ENCODE results near the gene NUDT2. TPM values are rescaled to one million over a fixed set of nuclear protein-coding genes. Genes with fewer than 3 reads are reported as not detected.

NUDT2 gene
- polyA plus RNA-seq, 1 donor from 2014 or later = 62.6 TPM

DNA sequence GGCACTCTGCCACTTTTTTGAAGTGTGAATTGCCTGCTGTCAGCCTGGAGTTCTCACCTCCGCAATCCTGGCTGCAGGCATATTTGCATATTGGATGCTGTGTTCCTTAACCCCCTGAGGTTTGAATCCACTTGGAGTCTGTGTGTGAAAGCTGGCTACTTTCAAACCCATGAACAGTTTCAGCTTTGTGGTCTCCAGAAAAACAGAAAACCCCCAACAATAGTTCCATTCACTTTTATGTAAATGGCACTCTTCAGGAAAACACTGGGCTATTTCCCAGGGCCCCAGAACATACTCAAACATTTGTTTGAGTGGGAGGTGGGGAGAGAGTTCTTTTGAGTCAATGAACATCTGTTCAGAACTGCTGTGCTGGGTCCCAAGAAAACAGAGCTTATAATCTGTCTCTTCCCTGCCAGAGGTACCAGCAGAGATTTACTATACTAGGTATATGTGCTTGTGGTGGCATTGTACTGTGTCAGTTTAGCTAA, 5.0 kb downstream of the NUDT2 start:
- Histone ChIP-seq H2AFZ (ENCODE audit: low read depth, low read length) (no peak overlapping the region), H3K9ac (ENCODE audit: low read length) (no peak overlapping the region), H3K4me3 (ENCODE audit: low read length) (peak overlapping the region; percentile 18), H3K9me3 (ENCODE audit: low read length) (no peaks in the 10 kb centered on the region), H3F3A (ENCODE audit: insufficient read depth, low read length, poor library complexity, severe bottlenecking) (no peaks in the 10 kb centered on the region), H3K79me2 (replicated peaks; ENCODE audit: insufficient read depth, low read length) (no peaks in the 10 kb centered on the region), H3K27me3 (ENCODE audit: insufficient read depth, low read depth, low read length) (no peaks in the 10 kb centered on the region), H4K20me1 (ENCODE audit: insufficient read depth) (no peaks in the 10 kb centered on the region), H3K36me3 (ENCODE audit: insufficient read depth, low read length) (no peaks in the 10 kb centered on the region), H3K4me2 (ENCODE audit: low read length) (no peak overlapping the region), H3K27ac (ENCODE audit: low read length) (peak overlapping the region; percentile 32), H3K9me2 (ENCODE audit: insufficient read depth, low read length) (no peaks in the 10 kb centered on the region)
- TF ChIP-seq RAD21 (conservative IDR thresholded peaks at IDR 0.05) (no peak), EP300 (conservative IDR thresholded peaks at IDR 0.05; ENCODE audit: poor library complexity, severe bottlenecking) (no peak), POLR2AphosphoS5 (IDR thresholded peaks at IDR 0.05) (no peak), TAF1 (IDR thresholded peaks at IDR 0.05; ENCODE audit: low read depth) (no peak), EZH2 (IDR thresholded peaks at IDR 0.05; ENCODE audit: borderline replicate concordance, insufficient read depth, low read length, poor library complexity, severe bottlenecking) (no peak), REST (IDR thresholded peaks at IDR 0.05; ENCODE audit: borderline replicate concordance) (no peak), MXI1 (conservative IDR thresholded peaks at IDR 0.05; ENCODE audit: poor library complexity, severe bottlenecking) (no peak)

- Histone ChIP-seq H3K27me3 (ENCODE audit: insufficient read depth, low read depth, low read length) (no peaks in the 10 kb centered on the region), H3K9ac (ENCODE audit: low read length) (no peak overlapping the region), H4K20me1 (ENCODE audit: insufficient read depth) (no peaks in the 10 kb centered on the region), H3K9me3 (ENCODE audit: low read length) (no peaks in the 10 kb centered on the region), H3K4me2 (ENCODE audit: low read length) (no peak overlapping the region), H3F3A (ENCODE audit: insufficient read depth, low read length, poor library complexity, severe bottlenecking) (no peaks in the 10 kb centered on the region), H3K36me3 (ENCODE audit: insufficient read depth, low read length) (no peaks in the 10 kb centered on the region), H3K79me2 (replicated peaks; ENCODE audit: insufficient read depth, low read length) (no peaks in the 10 kb centered on the region), H3K9me2 (ENCODE audit: insufficient read depth, low read length) (no peaks in the 10 kb centered on the region), H3K27ac (ENCODE audit: low read length) (peak overlapping the region; percentile 32), H3K4me3 (ENCODE audit: low read length) (peak overlapping the region; percentile 18), H2AFZ (ENCODE audit: low read depth, low read length) (no peak overlapping the region)
- TF ChIP-seq, protein P1, sequence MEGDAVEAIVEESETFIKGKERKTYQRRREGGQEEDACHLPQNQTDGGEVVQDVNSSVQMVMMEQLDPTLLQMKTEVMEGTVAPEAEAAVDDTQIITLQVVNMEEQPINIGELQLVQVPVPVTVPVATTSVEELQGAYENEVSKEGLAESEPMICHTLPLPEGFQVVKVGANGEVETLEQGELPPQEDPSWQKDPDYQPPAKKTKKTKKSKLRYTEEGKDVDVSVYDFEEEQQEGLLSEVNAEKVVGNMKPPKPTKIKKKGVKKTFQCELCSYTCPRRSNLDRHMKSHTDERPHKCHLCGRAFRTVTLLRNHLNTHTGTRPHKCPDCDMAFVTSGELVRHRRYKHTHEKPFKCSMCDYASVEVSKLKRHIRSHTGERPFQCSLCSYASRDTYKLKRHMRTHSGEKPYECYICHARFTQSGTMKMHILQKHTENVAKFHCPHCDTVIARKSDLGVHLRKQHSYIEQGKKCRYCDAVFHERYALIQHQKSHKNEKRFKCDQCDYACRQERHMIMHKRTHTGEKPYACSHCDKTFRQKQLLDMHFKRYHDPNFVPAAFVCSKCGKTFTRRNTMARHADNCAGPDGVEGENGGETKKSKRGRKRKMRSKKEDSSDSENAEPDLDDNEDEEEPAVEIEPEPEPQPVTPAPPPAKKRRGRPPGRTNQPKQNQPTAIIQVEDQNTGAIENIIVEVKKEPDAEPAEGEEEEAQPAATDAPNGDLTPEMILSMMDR (IDR thresholded peaks at IDR 0.05; ENCODE audit: poor library complexity, severe bottlenecking) = no peak
- TF ChIP-seq MXI1 (conservative IDR thresholded peaks at IDR 0.05; ENCODE audit: poor library complexity, severe bottlenecking) (no peak), POLR2AphosphoS5 (IDR thresholded peaks at IDR 0.05) (no peak), EZH2 (IDR thresholded peaks at IDR 0.05; ENCODE audit: borderline replicate concordance, insufficient read depth, low read length, poor library complexity, severe bottlenecking) (no peak), RAD21 (conservative IDR thresholded peaks at IDR 0.05) (no peak), TAF1 (IDR thresholded peaks at IDR 0.05; ENCODE audit: low read depth) (no peak), SMC3 (conservative IDR thresholded peaks at IDR 0.05; ENCODE audit: poor library complexity) (no peak)
These were observed 5.5 kb downstream of the NUDT2 start for GRCh38 chr9:34334916-34335315.

All from neural cell (in vitro differentiated cells).